Fibroblast of peridontal ligament (primary cell): Measurements from ENCODE around the gene ALDH1A1.

ENCODE experiments used
- DNase-seq: peaks from one replicate; pipeline ENCODE4 v3.0.0-alpha.2; 2010; ENCODE audit errors: extremely low read depth

Gene ALDH1A1

DNA sequence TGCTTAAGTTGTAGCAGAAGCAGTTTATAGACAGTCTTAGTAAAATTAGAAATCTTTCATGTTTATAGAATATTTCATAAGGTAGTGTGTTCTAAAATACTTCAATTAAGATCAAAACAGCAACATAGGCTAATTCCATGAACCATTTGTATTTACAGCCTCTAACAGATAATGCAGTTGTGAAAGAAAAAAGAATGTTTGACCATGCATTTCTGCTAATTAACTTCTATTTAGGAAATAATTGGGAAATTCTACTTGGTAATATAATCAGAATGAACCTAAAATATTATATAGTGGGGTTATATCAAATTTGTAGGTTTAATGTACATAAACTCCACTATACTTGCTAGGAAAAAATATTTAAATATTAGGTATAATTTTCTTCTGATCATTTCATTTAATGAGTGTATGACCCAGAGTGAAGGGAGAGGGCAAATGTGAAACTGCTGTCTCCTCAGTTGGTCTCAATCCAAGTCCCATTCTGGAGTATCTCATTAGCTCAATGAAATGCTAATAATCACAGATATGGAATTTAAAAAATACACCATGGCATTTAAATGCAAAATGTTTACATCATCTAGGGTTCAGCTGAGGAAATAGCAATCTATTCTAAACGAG is 34.9 kb downstream of the ALDH1A1 start:
- DNase-seq = no peak

DNA sequence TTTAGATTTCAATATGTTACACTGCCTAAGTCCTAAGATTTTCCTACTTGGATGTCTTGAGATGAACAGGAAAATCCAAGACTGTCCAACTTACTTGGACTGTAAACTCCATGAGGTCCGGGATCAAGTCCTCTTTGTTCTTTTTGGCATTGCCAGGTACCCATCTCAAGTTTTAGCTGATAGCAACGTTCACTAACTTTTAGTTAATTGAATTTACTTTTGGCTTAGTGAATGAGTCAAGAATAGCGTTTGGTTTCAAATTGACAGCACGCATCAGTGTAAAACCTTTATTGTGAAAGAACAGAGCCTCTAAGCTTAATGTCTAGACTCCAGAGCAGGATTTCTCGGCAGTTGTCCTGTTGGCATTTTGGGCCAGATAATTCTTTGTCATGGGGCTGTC is 37.2 kb downstream of the ALDH1A1 start:
- no peak for DNase-seq

DNA sequence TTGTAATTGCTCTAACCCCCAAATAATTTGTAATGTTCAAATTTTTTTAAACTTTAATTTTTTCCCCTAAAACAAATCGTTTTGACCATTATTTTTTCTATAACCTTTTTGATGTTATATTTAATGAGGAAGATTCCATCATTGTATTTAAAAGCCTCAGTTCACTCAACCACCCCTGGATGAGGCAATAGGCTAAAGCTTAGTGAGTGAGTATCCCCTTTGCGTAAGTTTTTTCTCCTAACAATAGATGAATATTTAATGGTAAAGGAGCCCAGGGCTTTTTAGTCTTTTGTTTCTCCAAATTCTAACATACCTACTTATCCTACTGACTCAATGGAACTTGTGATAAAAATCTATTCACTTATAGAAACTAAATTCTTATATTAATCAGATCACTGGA is 38.1 kb downstream of the ALDH1A1 start:
- DNase-seq = no peak

DNA sequence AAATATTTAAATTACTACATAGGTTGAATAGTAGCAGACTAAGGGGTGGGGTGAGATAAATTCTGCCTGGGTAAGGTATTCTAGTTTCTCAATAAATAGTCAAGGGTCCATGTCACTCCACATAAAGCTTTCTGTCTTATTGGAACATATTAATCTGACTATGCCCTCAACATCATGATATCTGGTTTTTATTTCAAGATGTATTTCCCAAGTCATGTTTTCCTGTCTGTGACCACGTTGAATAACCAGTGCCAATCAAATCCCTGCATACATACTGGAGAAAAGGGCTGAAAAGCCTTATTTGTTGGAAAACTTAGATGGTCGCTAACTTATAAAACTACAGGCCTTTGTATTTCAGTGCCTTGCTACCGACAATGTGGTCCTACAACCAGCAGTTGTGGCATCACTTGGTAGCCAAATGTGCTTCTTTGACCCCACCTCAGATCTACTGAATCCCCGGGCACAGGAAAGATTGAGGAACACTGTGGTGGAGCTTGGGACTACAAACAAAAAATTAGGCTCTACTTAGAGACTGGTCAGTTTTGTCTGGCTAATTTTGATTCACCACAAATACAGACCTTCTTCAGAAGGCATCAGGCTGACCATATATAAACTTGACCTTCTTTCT is 39.4 kb downstream of the ALDH1A1 start:
- no peak for DNase-seq

DNA sequence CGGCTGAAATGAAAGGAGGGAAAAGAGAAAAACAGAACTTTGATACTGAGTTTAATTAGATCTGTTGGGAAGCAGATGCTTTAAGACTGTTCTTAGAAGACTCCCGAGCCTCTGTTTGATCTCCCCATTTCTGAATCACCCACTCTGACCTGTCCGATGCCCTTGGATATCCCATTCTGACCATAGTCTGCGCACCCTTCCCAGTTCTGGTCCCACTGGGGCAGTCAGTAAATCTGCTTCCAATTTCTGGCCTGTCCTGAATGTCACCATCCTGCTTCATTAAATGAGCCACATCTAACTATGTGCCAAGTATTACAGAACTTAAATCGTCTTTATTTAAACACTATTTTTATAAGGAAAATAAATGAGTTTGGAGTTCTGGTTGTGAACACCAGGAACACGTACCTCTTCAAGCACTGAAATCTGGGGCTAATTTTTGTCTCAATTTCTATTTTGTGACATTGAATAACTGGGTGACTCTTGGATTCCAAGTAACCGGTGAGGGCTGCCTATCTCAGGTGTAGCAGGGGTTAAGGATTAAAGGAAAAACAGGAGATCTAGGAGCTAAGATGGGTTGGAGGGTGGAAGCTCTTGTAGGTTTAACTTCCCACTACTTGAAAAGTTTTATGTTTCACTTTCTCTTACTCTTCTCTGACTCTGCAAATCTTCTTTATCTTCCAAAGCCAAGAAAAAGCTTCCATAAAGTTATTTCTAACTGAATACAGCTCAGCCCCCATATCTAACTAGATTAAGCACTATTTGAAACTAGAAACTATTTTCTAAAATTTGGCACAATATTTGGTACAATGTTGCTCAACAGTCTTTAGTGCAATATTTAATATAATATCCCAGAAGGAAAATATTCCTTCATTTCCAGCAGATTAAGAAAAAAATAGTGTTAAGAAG is 40.1 kb downstream of the ALDH1A1 start:
- DNase-seq = no peak

DNA sequence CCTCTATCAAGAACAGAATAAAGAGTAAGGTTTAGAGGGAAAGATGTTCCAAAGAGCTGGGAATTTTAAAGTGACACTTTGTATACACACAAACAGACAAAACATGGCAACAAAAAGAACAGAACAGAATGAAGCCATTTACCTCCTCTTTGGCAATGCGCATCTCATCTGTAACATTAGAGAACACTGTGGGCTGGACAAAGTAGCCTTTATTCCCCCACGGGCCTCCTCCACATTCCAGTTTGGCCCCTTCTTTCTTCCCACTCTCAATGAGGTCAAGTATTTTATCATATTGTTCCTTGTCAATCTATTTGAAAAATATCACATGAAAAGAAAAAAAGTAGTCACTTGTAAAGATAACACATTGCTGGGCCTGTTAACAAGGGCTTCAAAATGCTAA is 41.0 kb downstream of the ALDH1A1 start:
- no peak for DNase-seq

DNA sequence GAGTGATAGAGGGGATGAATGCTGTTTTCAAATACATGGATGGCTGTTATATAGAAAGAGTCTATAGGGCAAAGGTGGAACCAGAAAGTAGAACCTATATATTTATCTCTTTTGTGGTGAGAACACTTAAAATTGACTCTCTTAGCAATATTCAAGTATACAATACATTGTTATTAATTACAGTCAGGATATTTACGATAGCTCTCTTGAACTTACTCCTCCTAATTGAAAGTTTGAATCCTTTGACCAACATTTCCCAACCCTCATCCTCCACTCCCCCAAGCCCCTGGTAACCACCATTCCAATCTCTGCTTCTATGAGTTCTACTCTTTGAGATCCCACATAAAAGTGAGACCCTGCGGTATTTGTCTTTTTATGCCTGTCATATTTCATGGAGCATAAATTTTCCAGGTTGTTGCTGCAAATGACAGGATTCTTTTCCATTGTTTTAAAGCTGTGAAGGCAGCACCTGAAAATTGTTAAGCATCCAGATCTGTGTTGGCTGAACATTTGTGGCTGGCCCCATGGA is 41.5 kb downstream of the ALDH1A1 start:
- DNase-seq = no peak

DNA sequence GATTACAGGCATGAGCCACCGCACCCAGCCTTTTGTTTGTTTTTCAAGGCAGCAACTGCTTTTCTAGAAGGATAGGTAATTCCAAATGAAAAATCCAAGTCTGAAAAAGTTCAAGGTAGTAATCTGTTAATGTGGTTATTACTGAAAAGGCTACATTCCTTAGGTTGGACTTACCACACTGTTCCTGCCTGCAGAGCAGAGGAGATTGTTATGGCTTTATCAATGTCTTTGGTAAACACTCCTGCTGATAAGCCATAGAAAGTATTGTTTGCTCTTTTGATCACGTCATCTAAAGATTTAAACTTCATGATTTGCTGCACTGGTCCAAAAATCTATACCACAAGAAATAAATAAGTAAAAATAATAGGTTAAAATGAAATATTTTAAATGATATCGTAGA is 43.4 kb downstream of the ALDH1A1 start:
- DNase-seq = no peak

DNA sequence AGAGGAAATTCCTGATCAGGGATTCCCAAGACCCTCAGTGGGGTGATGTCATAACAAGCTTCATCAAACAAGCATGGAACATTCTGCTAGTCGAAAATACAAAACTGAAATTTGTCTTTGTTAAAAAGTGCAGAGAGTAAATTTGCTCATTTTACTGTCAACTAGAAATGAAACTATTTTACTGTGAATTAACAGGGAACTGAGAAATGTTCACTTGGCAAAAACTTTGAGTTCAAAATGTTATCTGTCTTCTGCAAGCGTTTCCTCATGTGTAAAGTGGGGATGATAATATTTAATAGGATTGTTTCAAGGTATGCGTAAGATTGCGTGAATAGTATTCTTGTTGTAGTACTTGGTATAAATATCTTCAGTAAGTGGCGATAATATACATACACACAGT is 45.4 kb downstream of the ALDH1A1 start:
- DNase-seq = no peak

DNA sequence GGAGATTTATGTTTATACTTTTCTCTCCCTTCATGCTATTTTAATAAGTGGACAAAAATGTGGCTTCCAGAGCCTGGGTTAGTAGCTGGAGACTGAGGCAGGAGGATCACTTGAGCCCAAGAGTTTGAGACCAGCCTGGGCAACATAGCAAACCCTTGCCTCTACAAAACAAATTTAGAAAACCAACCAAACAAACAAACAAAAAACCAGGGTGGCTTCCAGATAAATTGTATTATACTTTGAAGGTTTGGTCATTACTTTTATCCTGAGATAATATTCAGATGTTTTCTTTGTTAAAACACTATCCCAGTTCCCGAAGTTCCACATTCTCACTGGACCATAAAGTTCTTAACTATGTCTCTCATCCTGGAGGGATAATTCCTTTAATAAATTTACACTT is 46.0 kb downstream of the ALDH1A1 start:
- DNase-seq = no peak

DNA sequence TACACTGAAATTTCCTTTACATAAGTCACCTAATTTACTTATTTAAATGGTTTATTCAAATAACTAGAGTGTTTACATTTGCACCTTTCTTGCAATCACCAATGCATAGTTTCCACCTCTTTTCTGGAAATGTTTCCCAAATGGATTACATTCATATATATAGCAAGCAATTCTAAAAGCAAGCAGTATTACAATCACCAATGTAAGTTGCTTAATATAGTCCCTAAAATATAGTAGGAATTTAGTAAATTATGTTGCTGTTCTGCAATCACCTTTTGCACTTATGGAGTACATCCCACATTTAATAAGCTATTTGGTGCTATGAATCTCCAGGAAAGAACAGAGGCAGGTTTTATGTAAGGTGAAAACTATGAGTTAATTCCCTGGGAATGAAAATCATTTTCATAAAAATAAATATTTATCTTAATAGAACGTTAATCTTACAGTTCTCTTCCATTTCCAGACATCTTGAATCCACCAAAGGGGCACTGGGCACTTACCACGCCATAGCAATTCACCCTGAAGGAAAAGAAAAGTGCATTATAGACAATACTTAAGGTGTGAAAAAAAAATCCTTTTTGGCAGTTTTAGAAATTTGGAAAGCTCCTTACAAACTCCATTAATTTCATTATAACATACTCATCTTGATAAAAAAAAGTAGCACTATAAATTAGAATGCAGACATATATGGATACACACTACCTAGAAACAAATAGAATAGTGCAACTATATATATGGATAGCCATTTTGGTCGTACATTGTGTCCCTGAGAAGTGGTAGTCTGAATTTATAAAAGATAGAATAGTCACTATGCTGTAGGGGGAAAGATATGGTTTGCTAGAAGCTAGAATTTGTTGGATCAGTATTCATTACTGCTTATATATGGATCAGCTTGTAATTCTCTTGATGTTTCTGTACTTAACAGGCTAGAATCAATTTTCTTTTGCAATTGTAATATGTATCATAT is 47.1 kb downstream of the ALDH1A1 start:
- no peak for DNase-seq

DNA sequence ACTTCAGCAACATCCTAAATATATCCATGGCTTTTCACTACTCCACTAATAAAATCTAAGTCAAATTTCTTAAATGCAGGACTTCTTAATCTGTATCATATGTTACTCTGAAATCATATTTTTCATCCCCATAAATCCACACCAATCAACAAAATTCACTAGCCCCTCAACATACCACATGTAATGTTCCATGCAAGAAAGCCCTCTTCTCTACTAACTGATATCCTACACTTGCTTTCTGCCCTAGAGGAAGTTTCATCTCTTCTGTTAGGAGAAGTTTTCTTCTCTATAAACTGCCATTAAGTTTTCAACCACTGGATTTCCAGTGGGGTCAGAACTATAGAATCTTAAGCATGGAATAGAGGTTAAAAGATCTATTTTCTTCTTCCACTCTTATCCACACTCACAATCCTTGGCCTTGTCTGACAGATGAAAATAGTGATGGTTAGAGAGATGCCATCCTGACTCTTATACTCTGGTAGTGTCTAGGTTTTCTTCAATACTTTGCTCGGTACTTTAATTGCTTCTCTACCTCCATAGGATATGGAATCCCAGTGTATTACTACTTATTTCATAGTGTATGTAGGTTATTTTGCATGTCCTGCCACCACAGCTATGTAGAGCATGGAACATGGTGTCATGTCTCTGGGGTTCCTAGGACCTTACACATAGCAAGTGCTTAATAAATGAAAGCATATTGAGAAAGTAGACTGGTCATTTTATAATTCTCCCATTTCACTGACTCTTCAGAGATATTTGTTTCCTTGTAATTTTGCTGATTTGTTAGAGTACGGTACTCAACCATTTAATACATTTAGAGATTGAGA is 48.4 kb downstream of the ALDH1A1 start:
- no peak for DNase-seq

DNA sequence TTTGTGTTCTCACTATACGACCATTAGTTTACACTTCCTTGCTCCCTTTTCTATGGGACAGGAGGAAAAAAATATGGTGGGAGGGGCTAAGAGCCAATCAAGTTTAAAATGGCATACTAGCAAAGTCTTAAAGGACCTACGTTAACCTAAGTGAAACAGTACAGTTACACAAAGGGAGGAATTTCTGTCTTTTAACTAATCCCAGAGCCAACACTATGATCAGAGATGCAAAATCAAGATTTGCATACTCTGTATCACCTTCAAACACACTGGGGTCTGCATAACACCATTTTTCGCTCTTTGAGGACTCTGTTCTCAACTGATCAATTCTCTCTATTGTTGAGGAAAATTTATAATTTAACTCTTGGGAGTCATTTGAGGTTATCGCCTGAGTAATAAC is 49.8 kb downstream of the ALDH1A1 start:
- DNase-seq = no peak

DNA sequence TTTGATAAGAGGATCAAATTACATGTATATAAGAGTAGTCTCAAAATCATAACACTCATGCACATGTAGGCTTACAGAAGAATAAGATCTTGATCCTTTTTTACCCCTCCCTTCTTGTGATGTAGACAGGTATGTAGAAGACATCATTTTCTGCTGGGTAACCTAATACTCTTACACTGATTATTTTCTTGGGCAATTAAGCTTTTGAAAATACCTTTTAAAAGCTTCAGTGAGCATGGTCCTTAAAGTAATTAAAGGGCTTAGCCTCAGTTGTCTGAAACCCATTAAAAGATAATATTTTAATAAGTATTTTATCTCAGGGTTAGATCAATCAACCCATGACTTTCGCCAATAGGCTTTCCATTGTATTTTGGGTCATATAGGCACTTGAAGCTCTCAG is 50.6 kb downstream of the ALDH1A1 start:
- DNase-seq = no peak

DNA sequence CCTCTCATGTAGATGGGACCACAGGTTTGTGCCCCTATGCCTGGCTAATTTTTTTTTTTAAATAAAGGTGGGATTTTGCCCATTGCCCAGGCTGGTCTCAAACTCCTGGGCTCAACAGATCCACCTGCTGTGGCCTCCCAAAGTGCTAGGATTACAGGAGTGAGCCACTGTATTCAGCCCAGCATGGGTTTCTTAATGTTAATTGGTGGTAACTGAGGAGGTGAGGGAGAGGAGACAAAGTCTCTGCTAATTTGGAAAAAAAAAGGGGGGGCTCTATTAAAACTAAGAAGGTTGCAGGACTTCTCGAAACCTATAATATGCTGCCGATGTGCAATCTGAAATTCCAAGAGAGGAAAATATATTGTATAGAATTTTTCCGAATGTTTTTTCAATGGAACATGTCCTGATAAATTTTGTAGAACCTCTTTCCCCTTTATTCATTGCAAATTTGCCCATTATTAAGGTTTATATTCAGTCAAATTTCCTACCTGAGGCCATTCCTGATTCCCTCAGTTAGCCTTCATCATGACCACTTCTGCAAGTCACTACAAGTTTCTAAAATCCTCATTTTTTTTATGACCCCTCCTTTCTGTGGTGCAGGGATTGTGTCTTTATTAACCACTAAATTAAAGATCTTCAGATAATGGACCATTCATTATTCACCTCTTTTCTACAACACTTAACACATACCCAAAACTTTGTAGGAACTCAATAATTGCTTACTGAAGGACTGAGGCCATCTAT is 52.9 kb downstream of the ALDH1A1 start:
- no peak for DNase-seq

DNA sequence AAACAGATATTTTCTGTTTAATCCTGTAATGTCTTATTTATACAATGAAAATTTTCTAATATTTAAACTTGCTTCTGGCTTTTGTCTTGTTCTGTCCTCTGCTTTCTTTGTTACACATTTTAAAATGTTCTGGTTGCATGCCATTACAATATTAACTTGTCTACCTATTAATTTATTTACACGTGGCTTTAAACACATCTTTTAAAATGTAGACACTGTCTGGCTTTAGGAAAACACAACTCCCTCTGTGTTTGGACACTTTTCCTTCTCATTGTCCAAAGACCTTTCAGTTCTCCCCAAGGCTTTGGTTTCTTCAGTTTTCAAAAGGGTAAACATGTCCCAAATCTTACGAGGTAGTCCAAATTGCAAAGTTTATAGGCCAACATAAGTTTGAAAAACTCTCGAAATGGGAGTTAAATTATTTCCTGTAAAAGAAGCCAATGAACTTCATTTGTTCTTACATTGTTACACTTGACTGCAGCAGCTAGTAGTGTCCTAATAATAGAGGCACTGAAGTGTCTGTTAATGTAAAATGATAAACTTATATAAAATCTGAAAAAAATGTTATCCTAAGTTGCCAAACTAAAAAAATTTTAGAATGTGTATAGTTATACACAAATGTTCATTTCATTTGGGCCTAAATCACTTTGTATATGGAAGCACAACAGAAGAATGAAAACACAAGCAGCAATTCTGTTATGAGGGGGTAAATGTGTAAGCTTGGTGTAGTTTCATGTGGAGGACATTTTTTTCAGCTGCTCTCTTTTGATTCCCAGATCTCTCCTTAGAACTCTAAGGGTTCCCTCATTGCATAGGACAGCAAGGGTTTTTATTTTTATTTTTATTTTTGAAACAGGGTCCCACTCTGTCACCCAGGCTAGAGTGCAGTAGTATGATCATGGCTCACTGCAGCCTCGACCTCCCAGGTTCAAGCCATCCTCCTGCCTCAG is 53.8 kb downstream of the ALDH1A1 start:
- DNase-seq = no peak

DNA sequence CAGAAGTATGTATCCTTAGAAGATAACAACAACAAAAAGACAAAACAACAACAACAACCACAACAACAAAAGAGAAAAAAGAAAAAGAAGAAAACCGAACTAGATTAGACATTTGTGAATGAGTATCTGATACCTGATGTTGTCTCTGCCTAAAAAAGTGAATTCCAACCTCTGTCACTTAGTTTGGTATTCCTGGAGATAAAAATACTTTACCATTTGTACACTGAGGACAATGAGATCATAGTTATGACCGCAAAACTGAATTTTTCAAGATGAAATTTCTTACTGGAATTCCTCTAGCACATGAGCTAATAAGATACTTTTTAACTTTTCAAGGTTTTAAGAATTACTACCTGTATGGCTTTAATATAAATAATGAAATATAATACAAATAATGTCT is 54.5 kb downstream of the ALDH1A1 start:
- DNase-seq = no peak

DNA sequence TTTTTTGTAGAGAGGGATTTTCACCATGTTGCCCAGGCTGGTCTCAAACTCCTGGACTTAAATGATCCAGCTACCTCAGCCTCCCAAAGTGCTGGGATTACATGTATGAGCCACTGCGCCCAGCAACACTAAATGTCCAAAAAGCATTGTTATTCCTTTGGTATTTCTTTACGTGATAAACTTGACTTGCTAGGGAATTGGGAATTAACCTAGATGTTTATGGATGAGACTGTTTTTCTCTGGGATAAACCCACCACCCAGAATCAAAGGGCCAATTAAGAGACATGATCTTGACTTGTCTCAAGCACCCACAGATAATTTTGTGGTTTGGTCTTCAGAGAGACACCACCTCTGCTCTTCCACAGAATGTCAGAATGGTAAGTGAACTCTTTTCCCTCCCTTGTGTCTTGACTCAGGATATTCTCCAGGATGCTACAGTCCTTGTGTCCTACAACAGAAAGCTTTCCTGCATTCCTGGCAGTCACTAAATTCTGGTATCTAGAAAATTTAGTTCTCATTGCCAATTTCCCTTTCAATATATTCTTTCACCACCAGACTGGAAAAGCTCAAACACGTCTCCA is 55.7 kb downstream of the ALDH1A1 start:
- no peak for DNase-seq
